Neural progenitor cell (in vitro differentiated cells): Measurements from ENCODE around the gene EFS. TPM values are rescaled to one million over a fixed set of nuclear protein-coding genes. Genes with fewer than 3 reads are reported as not detected.

ENCODE experiments used
- DNase-seq: peaks from one replicate; pipeline ENCODE4 v3.0.0-alpha.2; 2016; ENCODE audit warnings: low spot score
- H2AFZ ChIP-seq: fragments of 200-600 bp; sonication (generic); replicated peaks from 2 replicates; pipeline ENCODE4 v1.6.1; 2016; ENCODE audit warnings: antibody characterized with exemption
- H3F3A ChIP-seq: fragments of 200-600 bp; sonication (generic); 2 replicates; pipeline ENCODE4 v1.6.1; 2016; ENCODE audit warnings: antibody characterized with exemption, low read depth
- H3K27ac ChIP-seq: fragments of 200-600 bp; sonication (generic); 2 replicates; pipeline ENCODE4 v1.5.1; 2016; ENCODE audit warnings: mild to moderate bottlenecking
- H3K27me3 ChIP-seq: fragments of 200-600 bp; sonication (generic); 2 replicates; pipeline ENCODE4 v1.6.1; 2016; ENCODE audit warnings: mild to moderate bottlenecking, moderate library complexity
- H3K36me3 ChIP-seq: fragments of 200-600 bp; sonication (generic); 2 replicates; pipeline ENCODE4 v1.5.1; 2016
- H3K4me1 ChIP-seq: fragments of 200-600 bp; sonication (generic); 2 replicates; pipeline ENCODE4 v1.6.1; 2016; ENCODE audit warnings: mixed run types
- H3K4me2 ChIP-seq: fragments of 200-600 bp; sonication (generic); 2 replicates; pipeline ENCODE4 v1.6.1; 2016
- H3K4me3 ChIP-seq: fragments of 200-600 bp; sonication (generic); 2 replicates; pipeline ENCODE4 v1.5.1; 2016
- H3K79me2 ChIP-seq: fragments of 200-600 bp; sonication (generic); 2 replicates; pipeline ENCODE4 v1.6.1; 2016; ENCODE audit warnings: low read depth
- H3K9ac ChIP-seq: fragments of 200-600 bp; sonication (generic); 2 replicates; pipeline ENCODE4 v1.6.1; 2016
- H3K9me3 ChIP-seq: fragments of 200-600 bp; sonication (generic); 2 replicates; pipeline ENCODE4 v1.5.1; 2016; ENCODE audit warnings: low read depth
- H4K20me1 ChIP-seq: fragments of 200-600 bp; sonication (generic); 2 replicates; pipeline ENCODE4 v1.6.1; 2016; ENCODE audit warnings: low read depth
- H3K27ac Mint-ChIP-seq: 3 replicates; pipeline ENCODE4 v1.8.0; 2021; ENCODE audit warnings: mixed read lengths
- H3K27me3 Mint-ChIP-seq: 2 replicates; pipeline ENCODE4 v1.8.0; 2022; ENCODE audit warnings: low read depth, mild to moderate bottlenecking, inconsistent platforms, moderate library complexity, mixed read lengths; ENCODE audit not compliant: insufficient read depth
- H3K36me3 Mint-ChIP-seq: 3 replicates; pipeline ENCODE4 v1.8.0; 2021; ENCODE audit warnings: mixed read lengths
- H3K4me1 Mint-ChIP-seq: 3 replicates; pipeline ENCODE4 v1.8.0; 2021; ENCODE audit warnings: mixed read lengths
- H3K4me3 Mint-ChIP-seq: 3 replicates; pipeline ENCODE4 v1.8.0; 2021; ENCODE audit warnings: mild to moderate bottlenecking, moderate library complexity, mixed read lengths
- H3K9me3 Mint-ChIP-seq: 3 replicates; pipeline ENCODE4 v1.8.0; 2020; ENCODE audit warnings: mixed read lengths
- CTCF ChIP-seq: fragments of 200-600 bp; sonication (generic); IDR thresholded peaks from 2 replicates; pipeline ENCODE4 v1.5.1; 2017; ENCODE audit warnings: antibody characterized with exemption, mild to moderate bottlenecking
- EZH2 ChIP-seq: fragments of 200-600 bp; sonication (generic); IDR thresholded peaks from 2 replicates; pipeline ENCODE4 v1.6.1; 2017; ENCODE audit warnings: antibody characterized with exemption, mild to moderate bottlenecking, moderate library complexity
- EZH2phosphoT487 ChIP-seq: fragments of 200-600 bp; sonication (generic); IDR thresholded peaks from 2 replicates; pipeline ENCODE4 v1.6.1; 2017; ENCODE audit warnings: antibody characterized with exemption
- total RNA-seq: library from RNA; depleted of rRNA; stranded (reverse); fragments of >200 nt; gene quantifications from 2 replicates; pipeline ENCODE4 v1.2.3, GENCODE V29; 2015; ENCODE audit warnings: low replicate concordance

Gene EFS
- total RNA-seq, 1 donor from 2014 or later: 21.7 TPM

GRCh38 chr14:23347406-23348296 is 17.3 kb downstream of the EFS start:
- H3K9ac ChIP-seq: no peak overlapping the region
- H2AFZ ChIP-seq: no peak overlapping the region
- Mint-ChIP-seq H3K9me3 (peaks cover 8% of the 10 kb centered on the region), H3K36me3 (peaks cover 23% of the 10 kb centered on the region), H3K4me3 (peak overlapping the region; percentile 70), H3K27ac (no peak overlapping the region), H3K4me1 (peaks cover 16% of the 10 kb centered on the region), H3K27me3 (peaks cover 11% of the 10 kb centered on the region)
- peaks cover 9% of the 10 kb centered on the region for H4K20me1 ChIP-seq
- TF ChIP-seq CTCF (no peak), EZH2 (no peak), EZH2phosphoT487 (no peak)
- H3K36me3 ChIP-seq: no peaks in the 10 kb centered on the region
- no peak overlapping the region for H3K4me3 ChIP-seq
- H3K27me3 ChIP-seq: peaks cover 9% of the 10 kb centered on the region
- H3K4me2 ChIP-seq: no peak overlapping the region
- no peaks in the 10 kb centered on the region for H3K9me3 ChIP-seq
- peaks cover 5% of the 10 kb centered on the region for H3K4me1 ChIP-seq
- no peak for DNase-seq
- peaks cover 10% of the 10 kb centered on the region for H3F3A ChIP-seq
- H3K27ac ChIP-seq: no peak overlapping the region
- peaks cover 3% of the 10 kb centered on the region for H3K79me2 ChIP-seq

- H3K36me3 ChIP-seq: no peaks in the 10 kb centered on the region
- Mint-ChIP-seq H3K27ac (no peak overlapping the region), H3K4me1 (peaks cover 16% of the 10 kb centered on the region), H3K9me3 (peaks cover 9% of the 10 kb centered on the region), H3K36me3 (peaks cover 23% of the 10 kb centered on the region), H3K27me3 (peaks cover 12% of the 10 kb centered on the region), H3K4me3 (peak overlapping the region; percentile 70)
- TF ChIP-seq CTCF: no peak
- TF ChIP-seq EZH2phosphoT487: no peak
- TF ChIP-seq EZH2: no peak
- peaks cover 8% of the 10 kb centered on the region for H4K20me1 ChIP-seq
- H3K79me2 ChIP-seq: peaks cover 2% of the 10 kb centered on the region
- H3K9ac ChIP-seq: no peak overlapping the region
- peaks cover 9% of the 10 kb centered on the region for H3K27me3 ChIP-seq
- no peaks in the 10 kb centered on the region for H3K9me3 ChIP-seq
- H3K4me1 ChIP-seq: peaks cover 4% of the 10 kb centered on the region
- H3K4me2 ChIP-seq: no peak overlapping the region
- no peak for DNase-seq
- no peak overlapping the region for H3K4me3 ChIP-seq
- H2AFZ ChIP-seq: no peak overlapping the region
- peaks cover 5% of the 10 kb centered on the region for H3F3A ChIP-seq
- no peak overlapping the region for H3K27ac ChIP-seq
Observed at GRCh38 chr14:23346693-23347405, 18.1 kb downstream of the EFS start.

GRCh38 chr14:23345987-23346692 is 18.8 kb downstream of the EFS start:
- peaks cover 10% of the 10 kb centered on the region for H3K27me3 Mint-ChIP-seq
- peak overlapping the region; percentile 25 for H3K4me3 Mint-ChIP-seq
- TF ChIP-seq EZH2phosphoT487: no peak
- TF ChIP-seq EZH2: no peak
- peak; percentile 33 for TF ChIP-seq CTCF
- Histone ChIP-seq H4K20me1 (peaks cover under 1% of the 10 kb centered on the region), H3K27ac (no peak overlapping the region), H2AFZ (no peak overlapping the region), H3K79me2 (no peaks in the 10 kb centered on the region), H3K9me3 (no peaks in the 10 kb centered on the region), H3K4me3 (no peak overlapping the region), H3K27me3 (peaks cover 2% of the 10 kb centered on the region), H3K4me1 (no peaks in the 10 kb centered on the region), H3K4me2 (no peak overlapping the region), H3K9ac (no peak overlapping the region), H3K36me3 (no peaks in the 10 kb centered on the region), H3F3A (peaks cover 5% of the 10 kb centered on the region)
- H3K36me3 Mint-ChIP-seq: peaks cover 20% of the 10 kb centered on the region
- peaks cover 9% of the 10 kb centered on the region for H3K9me3 Mint-ChIP-seq
- DNase-seq: peak; percentile 36
- peaks cover 12% of the 10 kb centered on the region for H3K4me1 Mint-ChIP-seq
- peak overlapping the region; percentile 0 for H3K27ac Mint-ChIP-seq
